ENCODE data around the gene PKP2. TPM values are rescaled to one million over a fixed set of nuclear protein-coding genes. Genes with fewer than 3 reads are reported as not detected.
A peak's percentile ranks its signal among the peaks of the same experiment; 100 is the strongest.

PKP2 gene
- total and polyA plus RNA-seq, 2 of the 8 experiments (the other 6 are each of a cell fraction or from before 2014, with no cell fraction given) = 9.6 to 44.8 TPM

- ChIA-PET POLR2A (ENCODE audit: partially characterized antibody) (no interaction called here), CTCF (ENCODE audit: partially characterized antibody) (interaction anchor here (1.4 kb wide), 1 partner anchor 46 kb away, joined by 3 read pairs; no protein-coding TSS in a partner anchor)
- Histone ChIP-seq H3K14ac (ENCODE audit: insufficient read length) (no peak overlapping the region), H3K4me2 (ENCODE audit: insufficient read depth in 1 of 2, low read depth in 2 of 2, low read length in 2 of 2) (no peak overlapping the region), H2AK5ac (ENCODE audit: low read depth, low read length) (no peak overlapping the region), H4K8ac (ENCODE audit: extremely low read depth, insufficient read depth, low read length) (no peak overlapping the region), H2BK15ac (ENCODE audit: low read length) (no peak overlapping the region), H3K4ac (replicated peaks; ENCODE audit: insufficient read length, low read depth, low read length) (no peak overlapping the region), H3K79me2 (ENCODE audit: control insufficient read depth in 1 of 2, insufficient read depth in 2 of 2, low read length in 2 of 2) (no peaks in the 10 kb centered on the region), H4K20me1 (replicated peaks in 1 of 2; ENCODE audit: control insufficient read depth in 1 of 2, insufficient read depth in 2 of 2, low read length in 2 of 2) (no peaks in the 10 kb centered on the region), H3K4me3 (ENCODE audit: extremely low read depth in 1 of 4, insufficient read depth in 2 of 4, low read depth in 3 of 4, low read length in 4 of 4) (no peak overlapping the region), H3K79me1 (ENCODE audit: low read depth, low read length) (no peaks in the 10 kb centered on the region), H3K4me1 (replicated peaks in 1 of 4; ENCODE audit: control insufficient read depth in 3 of 4, insufficient read depth in 4 of 4, low read length in 3 of 4) (no peaks in the 10 kb centered on the region), H2BK20ac (ENCODE audit: low read length) (no peak overlapping the region), H3K56ac (replicated peaks; ENCODE audit: insufficient read length, low read depth, low read length) (no peak overlapping the region), H3K23me2 (ENCODE audit: low read depth, low read length) (no peaks in the 10 kb centered on the region), H3K23ac (ENCODE audit: insufficient read length) (no peak overlapping the region), H3K36me3 (ENCODE audit: control insufficient read depth in 2 of 4, insufficient read depth in 4 of 4, low read length in 3 of 4) (peaks cover 0 to 13% (median 2%) of the 10 kb centered on the region in 4 experiments; a peak in 3 of 8 replicates), H2BK12ac (ENCODE audit: low read depth, low read length) (no peak overlapping the region), H4K5ac (ENCODE audit: insufficient read length, low read depth, low read length) (no peak overlapping the region), H2AFZ (ENCODE audit: low read length) (no peak overlapping the region), H2BK5ac (ENCODE audit: low read depth, low read length) (no peak overlapping the region), H3K18ac (ENCODE audit: extremely low read depth, low read length) (no peak overlapping the region), H3K9ac (replicated peaks in 1 of 4; ENCODE audit: extremely low read depth in 1 of 4, low read depth in 3 of 4, low read length in 3 of 4) (no peak overlapping the region), H3K9me3 (ENCODE audit: insufficient read depth in 2 of 2, low read depth in 1 of 2, low read length in 1 of 2) (no peaks in the 10 kb centered on the region), H4K91ac (replicated peaks; ENCODE audit: insufficient read length, low read length) (no peak overlapping the region), H3K27me3 (replicated peaks in 1 of 4; ENCODE audit: control insufficient read depth in 3 of 4, extremely low read depth in 1 of 4, insufficient read depth in 3 of 4, low read length in 3 of 4) (no peaks in the 10 kb centered on the region), H2BK120ac (replicated peaks; ENCODE audit: low read depth, low read length) (no peak overlapping the region), H3K27ac (ENCODE audit: low read depth, low read length) (no peak overlapping the region)
- DNase-seq (ENCODE audit: low read depth in 1 of 2, low spot score in 2 of 2) (no peak), FAIRE-seq (peak; percentile 52)
- no peak for TF ChIP-seq MAFK (IDR thresholded peaks at IDR 0.05; ENCODE audit: low read depth, low read length)
- no peak for TF ChIP-seq TBP (IDR thresholded peaks at IDR 0.05; ENCODE audit: low read depth, low read length)
- TF ChIP-seq RNF2 (IDR thresholded peaks at IDR 0.05; ENCODE audit: borderline replicate concordance, low read depth, low read length, missing control alignments, poor library complexity, severe bottlenecking) = no peak
- TF ChIP-seq JUND (IDR thresholded peaks at IDR 0.05; ENCODE audit: low read length) = no peak
- TF ChIP-seq POLR2AphosphoS5 (IDR thresholded peaks at IDR 0.05; ENCODE audit: low read depth, low read length) = no peak
- no peak for TF ChIP-seq ASH2L (IDR thresholded peaks at IDR 0.05; ENCODE audit: low read length)
- TF ChIP-seq SP1 (IDR thresholded peaks at IDR 0.05; ENCODE audit: low read depth, low read length) = no peak
- TF ChIP-seq RXRA (IDR thresholded peaks at IDR 0.05; ENCODE audit: insufficient read depth, low read depth, low read length) = no peak
- TF ChIP-seq ATF2 (IDR thresholded peaks at IDR 0.05; ENCODE audit: low read length) = no peak
- TF ChIP-seq NRF1 (IDR thresholded peaks at IDR 0.05; ENCODE audit: low read depth, low read length) = no peak
- TF ChIP-seq CEBPB (IDR thresholded peaks at IDR 0.05; ENCODE audit: low read depth, low read length) = no peak
Measured at GRCh38 chr12:32789446-32789845, 107.1 kb downstream of the PKP2 start.
